Endothelial cell of umbilical vein (primary cell): ENCODE results near the gene STK39. TPM values are rescaled to one million over a fixed set of nuclear protein-coding genes. Genes with fewer than 3 reads are reported as not detected.

Experiments
- BruUV-seq: library from RNA; stranded (reverse); fragments of 400-500 nt; replicated peaks from 2 replicates; lab custom pipeline; 2021; lab: Mats Ljungman, UMichigan
- CTCF ChIA-PET: fragments of 300-600, 350-600 bp; sonication (Branson Sonifier 250); formaldehyde crosslinking; loops from one replicate; lab custom pipeline; 2021; ENCODE audit warnings: antibody characterized with exemption, inconsistent platforms; lab: Charles Lee
- POLR2A ChIA-PET: fragments of 300-600, 350-600 bp; sonication (Branson Sonifier 250); formaldehyde crosslinking; loops from one replicate; lab custom pipeline; 2021; ENCODE audit warnings: antibody characterized with exemption, inconsistent platforms; lab: Charles Lee
- DNase-seq: peaks from one replicate; pipeline ENCODE4 v3.0.0-alpha.2; 2011; ENCODE audit warnings: low read depth, low spot score
- FAIRE-seq: peaks from 2 replicates; lab custom pipeline; 2011; peaks lifted over from hg19 to GRCh38; lab: Jason Lieb, UNC
- H2AFZ ChIP-seq: 2 replicates; pipeline ENCODE4 v1.6.0; 2012; ENCODE audit warnings: low read depth, low read length, control low read depth, inconsistent platforms
- H3K27ac ChIP-seq: 2 replicates; pipeline ENCODE4 v1.5.1; 2011; ENCODE audit warnings: low read depth, mild to moderate bottlenecking, control low read depth, low read length, moderate library complexity; ENCODE audit not compliant: insufficient read depth
- H3K27me3 ChIP-seq, 2 experiments: 2 replicates each; pipeline versions ENCODE4 v1.6.0 to v1.6.1; 2011; ENCODE audit warnings: low read length in 2 of 2, mixed read lengths in 1 of 2; ENCODE audit not compliant: control insufficient read depth in 2 of 2, insufficient read depth in 2 of 2
- H3K36me3 ChIP-seq, 2 experiments: 2 replicates in 1 of 2; 3 replicates in 1 of 2; pipeline ENCODE4 v1.5.1; 2011; ENCODE audit warnings: low read length in 2 of 2, mild to moderate bottlenecking in 1 of 2, moderate library complexity in 1 of 2; ENCODE audit not compliant: control insufficient read depth in 2 of 2, insufficient read depth in 2 of 2; ENCODE audit errors: extremely low read depth in 1 of 2
- H3K4me1 ChIP-seq: 3 replicates; pipeline ENCODE4 v1.5.1; 2011; ENCODE audit warnings: mild to moderate bottlenecking, low read length; ENCODE audit not compliant: control insufficient read depth, insufficient read depth; ENCODE audit errors: extremely low read depth
- H3K4me2 ChIP-seq: 2 replicates; pipeline ENCODE4 v1.6.1; 2011; ENCODE audit warnings: low read length, control low read depth, mixed read lengths; ENCODE audit not compliant: insufficient read depth
- H3K4me3 ChIP-seq, 3 experiments: fragments of 200-600 bp in 1 of 3; sonication (generic), shearing (Covaris generic) in 1 of 3; replicated peaks in 1 of 3; 2 replicates each; pipeline ENCODE4 v1.5.1; 2011 to 2016; ENCODE audit warnings: control low read depth in 3 of 3, low read length in 3 of 3, mild to moderate bottlenecking in 2 of 3, inconsistent platforms in 1 of 3, low read depth in 1 of 3, moderate library complexity in 1 of 3; ENCODE audit not compliant: insufficient read depth in 1 of 3
- H3K79me2 ChIP-seq: 2 replicates; pipeline ENCODE4 v1.6.0; 2012; ENCODE audit warnings: low read length, inconsistent platforms; ENCODE audit not compliant: control insufficient read depth, insufficient read depth
- H3K9ac ChIP-seq: replicated peaks from 2 replicates; pipeline ENCODE3; 2011; ENCODE audit warnings: low read length, control low read depth; ENCODE audit not compliant: insufficient read depth; ENCODE audit errors: extremely low read depth
- H3K9me1 ChIP-seq: replicated peaks from 3 replicates; pipeline ENCODE4 v1.6.0; 2011; ENCODE audit warnings: mild to moderate bottlenecking, low read length; ENCODE audit not compliant: control insufficient read depth, insufficient read depth; ENCODE audit errors: extremely low read depth
- H3K9me3 ChIP-seq: replicated peaks from 2 replicates; pipeline ENCODE4 v1.5.1; 2012; ENCODE audit warnings: low read length, inconsistent platforms; ENCODE audit not compliant: control insufficient read depth, insufficient read depth
- H4K20me1 ChIP-seq: replicated peaks from 2 replicates; pipeline ENCODE3; 2011; ENCODE audit warnings: mild to moderate bottlenecking, low read length; ENCODE audit not compliant: control insufficient read depth, insufficient read depth; ENCODE audit errors: extremely low read depth
- CTCF ChIP-seq, 2 donors: IDR thresholded peaks; 1 replicate in 1 of 2; 2 replicates in 1 of 2; pipeline ENCODE4 v1.5.1; 2011; ENCODE audit warnings: low read length in 2 of 2, mild to moderate bottlenecking in 2 of 2, moderate library complexity in 2 of 2, control low read depth in 1 of 2, inconsistent platforms in 1 of 2, low read depth in 1 of 2; ENCODE audit not compliant: insufficient read depth in 1 of 2; ENCODE audit errors: extremely low read depth in 1 of 2
- GATA2 ChIP-seq: IDR thresholded peaks from 2 replicates; pipeline ENCODE4 v1.7.0; 2011; ENCODE audit warnings: low read depth, mild to moderate bottlenecking, moderate library complexity, mixed read lengths, low read length; ENCODE audit not compliant: insufficient read length, insufficient read depth
- MAX ChIP-seq: IDR thresholded peaks from 2 replicates; pipeline ENCODE4 v1.6.1; 2011; ENCODE audit not compliant: insufficient read depth, insufficient read length
- dilution Hi-C: fragments of 300-500 bp; cut with MboI; formaldehyde crosslinking; loops from one replicate; pipeline ENCODE4 v1.15.0; 2019; ENCODE audit warnings: low sequenced_read_pairs; ENCODE audit not compliant: extremely low pct_ligation_motif_present
- intact Hi-C: fragments of 100-400 bp; cut with micrococcal nuclease; formaldehyde crosslinking; loops from one replicate; pipeline ENCODE4 v1.10.0; 2022
- polyA plus RNA-seq, 4 experiments: library from polyadenylated mRNA; depleted of rRNA in 3 of 4; stranded (reverse) in 3 of 4; unstranded in 1 of 4; fragments of >200 nt; gene quantifications; 2 replicates each; pipeline versions ENCODE4 v1.2.1 to v1.2.3, GENCODE V29; 2011 to 2012; ENCODE audit warnings: missing spikeins in 1 of 4
- total RNA-seq: library from RNA; stranded (reverse); gene quantifications from 2 replicates; pipeline ENCODE4 v1.2.3, GENCODE V29; 2021

Gene STK39
- total and polyA plus RNA-seq, 2 donors (not counting 3 experiments of a cell fraction or from before 2014, with no cell fraction given) = 4.6 to 13.1 TPM

GRCh38 chr2:168118733-168119514 lies 128.5 kb downstream of the STK39 start:
- dilution Hi-C loops (no loop called here), intact Hi-C loops (loop anchor here (1.0 to 10.0 kb wide), 7 partner anchors 154 to 1580 kb away; partner anchors contain the start of gene B3GALT1)
- H3K36me3 ChIP-seq = no peaks in the 10 kb centered on the region
- peaks cover 7% of the 10 kb centered on the region for H4K20me1 ChIP-seq
- H3K79me2 ChIP-seq = no peaks in the 10 kb centered on the region
- no peaks in the 10 kb centered on the region for H3K9me1 ChIP-seq
- H3K27me3 ChIP-seq = peaks cover 0 to 4% of the 10 kb centered on the region in 2 experiments
- H3K9me3 ChIP-seq = no peaks in the 10 kb centered on the region
- CTCF ChIA-PET = interaction anchor here (0.6 to 6.5 kb wide), 95 partner anchors 8 to 1991 kb away, joined by 3 to 158 read pairs (median 4); partner anchors contain the start of genes B3GALT1, SCN1A and STK39
- H2AFZ ChIP-seq = no peak overlapping the region
- H3K4me3 ChIP-seq = no peak overlapping the region
- H3K9ac ChIP-seq = no peak overlapping the region
- H3K4me2 ChIP-seq = no peak overlapping the region
- peaks cover 11% of the 10 kb centered on the region for H3K4me1 ChIP-seq
- POLR2A ChIA-PET = no interaction called here
- peak; percentile 77 for DNase-seq
- FAIRE-seq = peak; percentile 74
- TF ChIP-seq GATA2 (no peak), CTCF (IDR thresholded peaks at IDR 0.05; ENCODE audit: extremely low read depth in 1 of 2, insufficient read depth in 1 of 2, low read depth in 1 of 2, low read length in 2 of 2) (peak; percentile 47 to 51)
- no peak overlapping the region for H3K27ac ChIP-seq
- no TSS peak for BruUV-seq

GRCh38 chr2:168116448-168116847 lies 130.9 kb downstream of the STK39 start:
- Histone ChIP-seq H3K9me1 (no peaks in the 10 kb centered on the region), H3K27me3 (peaks cover 0 to 9% of the 10 kb centered on the region in 2 experiments), H3K9ac (no peak overlapping the region), H2AFZ (no peak overlapping the region), H3K4me3 (no peak overlapping the region), H3K79me2 (no peaks in the 10 kb centered on the region), H4K20me1 (peaks cover 7% of the 10 kb centered on the region), H3K27ac (no peak overlapping the region), H3K36me3 (no peaks in the 10 kb centered on the region), H3K9me3 (no peaks in the 10 kb centered on the region), H3K4me1 (peaks cover 16% of the 10 kb centered on the region), H3K4me2 (no peak overlapping the region)
- dilution Hi-C loops (no loop called here), intact Hi-C loops (loop anchor here (5.0 to 10.0 kb wide), 3 partner anchors 612 to 979 kb away; partner anchors contain the start of gene B3GALT1)
- no peak for TF ChIP-seq MAX
- peak; percentile 10 to 13 for TF ChIP-seq CTCF (IDR thresholded peaks at IDR 0.05; ENCODE audit: extremely low read depth in 1 of 2, insufficient read depth in 1 of 2, low read depth in 1 of 2, low read length in 2 of 2)
- FAIRE-seq (no peak), DNase-seq (no peak)
- POLR2A ChIA-PET = no interaction called here
- no TSS peak for BruUV-seq
- CTCF ChIA-PET = interaction anchor here (0.8 to 6.5 kb wide), 6 partner anchors 10 to 1577 kb away, joined by 3 to 158 read pairs (median 5); no protein-coding TSS in a partner anchor
